BE2C (cell line): ENCODE measurements around the gene GSG1L.

Source experiments
- DNase-seq: peaks from one replicate; pipeline ENCODE4 v3.0.0-alpha.2; 2020
- H3K27me3 ChIP-seq: fragments of 250-450 bp; sonication (Bioruptor Pico); 2 replicates; pipeline ENCODE4 v1.5.1; 2020; ENCODE audit warnings: mild to moderate bottlenecking
- H3K36me3 ChIP-seq: fragments of 250-450 bp; sonication (Bioruptor Pico); 2 replicates; pipeline ENCODE4 v1.5.1; 2020; ENCODE audit warnings: mild to moderate bottlenecking
- H3K4me1 ChIP-seq: fragments of 250-450 bp; sonication (Bioruptor Pico); 2 replicates; pipeline ENCODE4 v1.5.1; 2020
- H3K4me3 ChIP-seq: 2 replicates; pipeline ENCODE4 v1.5.1; 2011; ENCODE audit warnings: low read depth, low read length
- H3K9me3 ChIP-seq: fragments of 250-450 bp; sonication (Bioruptor Pico); 2 replicates; pipeline ENCODE4 v1.5.1; 2020
- TF ChIP-seq, protein P1 (sequence below): IDR thresholded peaks from 2 replicates; pipeline ENCODE4 v1.5.1; 2012; ENCODE audit warnings: mild to moderate bottlenecking, low read depth, low read length

Gene GSG1L

DNA sequence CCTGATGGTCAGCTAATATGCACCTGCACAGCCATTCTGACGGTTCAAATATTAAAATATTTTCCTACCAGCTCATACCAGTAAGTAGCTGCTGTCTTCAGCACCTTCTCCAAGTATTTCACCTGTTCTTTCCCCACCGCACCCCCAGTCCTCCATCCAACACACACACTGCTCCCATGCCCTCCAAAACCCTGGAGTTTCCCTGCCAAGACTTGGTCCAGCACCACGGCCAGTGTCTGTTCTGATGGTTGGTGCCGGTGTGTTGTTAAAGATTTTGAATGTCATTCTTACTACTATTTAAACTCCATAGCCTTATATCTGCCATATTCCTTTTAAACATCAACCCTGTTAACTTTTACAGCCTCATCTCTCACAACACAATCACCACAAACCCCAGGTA lies 142.4 kb downstream of the GSG1L start:
- no peaks in the 10 kb centered on the region for H3K36me3 ChIP-seq
- no peaks in the 10 kb centered on the region for H3K9me3 ChIP-seq
- DNase-seq = no peak
- peaks cover 10% of the 10 kb centered on the region for H3K4me1 ChIP-seq
- TF ChIP-seq, protein P1, sequence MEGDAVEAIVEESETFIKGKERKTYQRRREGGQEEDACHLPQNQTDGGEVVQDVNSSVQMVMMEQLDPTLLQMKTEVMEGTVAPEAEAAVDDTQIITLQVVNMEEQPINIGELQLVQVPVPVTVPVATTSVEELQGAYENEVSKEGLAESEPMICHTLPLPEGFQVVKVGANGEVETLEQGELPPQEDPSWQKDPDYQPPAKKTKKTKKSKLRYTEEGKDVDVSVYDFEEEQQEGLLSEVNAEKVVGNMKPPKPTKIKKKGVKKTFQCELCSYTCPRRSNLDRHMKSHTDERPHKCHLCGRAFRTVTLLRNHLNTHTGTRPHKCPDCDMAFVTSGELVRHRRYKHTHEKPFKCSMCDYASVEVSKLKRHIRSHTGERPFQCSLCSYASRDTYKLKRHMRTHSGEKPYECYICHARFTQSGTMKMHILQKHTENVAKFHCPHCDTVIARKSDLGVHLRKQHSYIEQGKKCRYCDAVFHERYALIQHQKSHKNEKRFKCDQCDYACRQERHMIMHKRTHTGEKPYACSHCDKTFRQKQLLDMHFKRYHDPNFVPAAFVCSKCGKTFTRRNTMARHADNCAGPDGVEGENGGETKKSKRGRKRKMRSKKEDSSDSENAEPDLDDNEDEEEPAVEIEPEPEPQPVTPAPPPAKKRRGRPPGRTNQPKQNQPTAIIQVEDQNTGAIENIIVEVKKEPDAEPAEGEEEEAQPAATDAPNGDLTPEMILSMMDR = no peak
- H3K27me3 ChIP-seq = no peaks in the 10 kb centered on the region
- H3K4me3 ChIP-seq = no peak overlapping the region

DNA sequence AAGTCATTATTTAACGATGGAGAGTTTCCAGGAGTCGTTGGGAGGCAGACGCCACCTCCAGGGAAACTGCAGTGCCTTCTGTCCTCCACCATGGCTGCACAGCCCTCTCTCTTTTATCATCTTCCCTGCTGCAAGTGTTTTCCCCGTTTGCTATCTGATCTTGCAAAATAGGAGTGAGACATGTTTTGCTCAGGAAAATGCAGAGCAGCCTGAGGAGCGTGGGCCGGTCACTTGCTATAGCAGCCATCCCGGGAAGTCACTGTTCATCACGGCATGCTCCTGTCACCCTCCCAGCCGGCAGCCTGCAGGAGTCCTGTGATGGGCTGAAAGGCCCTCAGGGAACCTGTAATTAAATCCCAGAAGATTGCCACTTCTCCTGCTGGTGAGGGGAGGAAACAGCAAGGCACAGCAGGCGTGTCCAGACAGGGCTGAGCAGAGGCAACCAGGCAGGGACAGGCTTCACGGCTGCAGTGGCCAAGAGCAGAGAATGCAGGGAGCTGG lies 143.1 kb downstream of the GSG1L start:
- Histone ChIP-seq H3K4me1 (peaks cover 6% of the 10 kb centered on the region), H3K9me3 (no peaks in the 10 kb centered on the region), H3K4me3 (peak overlapping the region; percentile 31), H3K36me3 (no peaks in the 10 kb centered on the region), H3K27me3 (no peaks in the 10 kb centered on the region)
- DNase-seq = peak; percentile 87
- TF ChIP-seq, protein P1 = peak; percentile 72

GRCh38 chr16:27918755-27919154 lies 144.8 kb downstream of the GSG1L start:
- TF ChIP-seq, protein P1 = no peak
- H3K4me1 ChIP-seq = peaks cover 3% of the 10 kb centered on the region
- no peak overlapping the region for H3K4me3 ChIP-seq
- no peaks in the 10 kb centered on the region for H3K36me3 ChIP-seq
- H3K27me3 ChIP-seq = no peaks in the 10 kb centered on the region
- H3K9me3 ChIP-seq = no peaks in the 10 kb centered on the region
- no peak for DNase-seq

DNA sequence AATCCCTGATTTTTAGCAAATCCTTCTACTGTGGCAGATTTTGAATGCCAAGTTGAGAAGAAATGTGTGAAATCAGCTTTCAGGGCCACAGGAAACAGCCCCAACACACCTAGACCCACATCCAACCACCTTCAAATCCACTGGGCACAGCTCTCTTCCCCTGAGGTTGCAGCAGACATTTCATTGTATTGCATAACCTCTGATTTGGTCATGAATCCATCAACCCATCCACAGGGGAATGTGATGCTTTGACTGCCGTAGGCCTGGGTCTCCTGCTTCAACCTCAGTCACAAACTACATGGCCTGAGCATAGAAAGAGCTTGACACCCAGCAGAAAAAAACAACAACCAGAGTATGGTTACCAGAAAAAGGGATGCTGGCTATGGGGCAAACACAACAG lies 145.6 kb downstream of the GSG1L start:
- TF ChIP-seq, protein P1 = no peak

DNA sequence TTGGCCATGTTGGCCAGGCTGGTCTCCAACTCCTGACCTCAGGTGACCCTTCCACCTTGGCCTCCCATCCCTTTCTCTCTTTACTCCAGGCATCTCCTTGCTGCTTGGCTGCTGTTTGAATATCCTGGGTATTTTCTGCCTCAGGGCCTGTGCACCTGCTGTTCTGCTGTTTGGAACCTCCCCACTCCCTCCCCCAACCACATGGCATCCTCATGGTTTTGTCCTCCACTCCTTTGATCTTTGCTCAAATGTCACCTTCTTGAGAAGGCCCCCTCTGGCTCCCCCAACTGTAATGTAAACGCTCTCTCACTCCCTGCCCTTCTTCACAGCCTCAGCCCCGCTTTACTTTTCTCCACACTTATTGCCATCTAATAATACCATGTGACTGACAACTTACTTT lies 152.0 kb downstream of the GSG1L start:
- Histone ChIP-seq H3K27me3 (no peaks in the 10 kb centered on the region), H3K9me3 (no peaks in the 10 kb centered on the region), H3K36me3 (no peaks in the 10 kb centered on the region), H3K4me1 (no peaks in the 10 kb centered on the region), H3K4me3 (no peak overlapping the region)
- DNase-seq = no peak
- TF ChIP-seq, protein P1 = no peak

More for the DNA sequence above, 145.6 kb downstream of the GSG1L start:
- no peak overlapping the region for H3K4me3 ChIP-seq
- H3K36me3 ChIP-seq = no peaks in the 10 kb centered on the region
- DNase-seq = no peak
- no peaks in the 10 kb centered on the region for H3K9me3 ChIP-seq
- H3K4me1 ChIP-seq = peaks cover 3% of the 10 kb centered on the region
- H3K27me3 ChIP-seq = no peaks in the 10 kb centered on the region

- TF ChIP-seq, protein P1 = no peak
- no peak overlapping the region for H3K4me3 ChIP-seq
- no peaks in the 10 kb centered on the region for H3K4me1 ChIP-seq
- H3K9me3 ChIP-seq = no peaks in the 10 kb centered on the region
- peaks cover 6% of the 10 kb centered on the region for H3K27me3 ChIP-seq
- no peaks in the 10 kb centered on the region for H3K36me3 ChIP-seq
- no peak for DNase-seq
Observed at GRCh38 chr16:27907457-27907972, 156.0 kb downstream of the GSG1L start.
